Posterior cingulate gyrus (tissue), 11 donors: ENCODE data around the gene EXOSC5.
"Not testable (repeated sequence)": the region's sequence is repeated elsewhere in the genome, so short reads cannot be mapped to it uniquely, and the experiment has no call there.

ENCODE experiments used
- DNase-seq, 10 donors: peaks; one replicate each; pipeline versions ENCODE4 v3.0.0 to v3.0.0-alpha.2; 2020 to 2021; ENCODE audit warnings: mixed read lengths in 3 of 10
- intact Hi-C: fragments of 100-400 bp; cut with DNase I; formaldehyde crosslinking; loops from one replicate; pipeline ENCODE4 v1.15.1; 2023

The EXOSC5 gene

GRCh38 chr19:41353466-41354342 lies 43.5 kb downstream of the EXOSC5 start, which contains the start of gene TGFB1:
Gene TGFB1 (minus strand): TSS chr19:41353922. CDS start chr19:41353044, 878 bp downstream.
- peak; percentile 26 to 94 (median 54) for DNase-seq
- intact Hi-C loops = no loop called here

- intact Hi-C loops = no loop called here
- peak in 3 of 10 donors; percentile 36 to 89 (median 74) for DNase-seq
Observed at GRCh38 chr19:41352609-41353465, 44.3 kb downstream of the EXOSC5 start.

- DNase-seq = no peak
- intact Hi-C loops = no loop called here
Observed at GRCh38 chr19:41352279-41352608, 44.9 kb downstream of the EXOSC5 start.

GRCh38 chr19:41351339-41352245 lies 45.6 kb downstream of the EXOSC5 start:
- peak in 4 of 10 donors; percentile 46 to 90 (median 62) for DNase-seq
- intact Hi-C loops = no loop called here

GRCh38 chr19:41350735-41351338 lies 46.3 kb downstream of the EXOSC5 start:
- intact Hi-C loops = no loop called here
- DNase-seq = no peak

GRCh38 chr19:41346916-41347315 lies 50.2 kb downstream of the EXOSC5 start:
- intact Hi-C loops, DNase-seq: not testable (repeated sequence)

- no peak for DNase-seq
- intact Hi-C loops = no loop called here
Observed at GRCh38 chr19:41344162-41344561, 53.0 kb downstream of the EXOSC5 start.

- intact Hi-C loops = no loop called here
- DNase-seq = peak in 1 of 10 donors; percentile 49
Observed at GRCh38 chr19:41341669-41342490, 55.3 kb downstream of the EXOSC5 start.

GRCh38 chr19:41339936-41340335 lies 57.2 kb downstream of the EXOSC5 start:
- DNase-seq = no peak
- intact Hi-C loops = no loop called here
